Measurements from ENCODE around the gene TDG. TPM values are rescaled to one million over a fixed set of nuclear protein-coding genes. Genes with fewer than 3 reads are reported as not detected.
"Not testable (repeated sequence)": the region's sequence is repeated elsewhere in the genome, so short reads cannot be mapped to it uniquely, and the experiment has no call there.

TDG gene
- total RNA-seq, 1 donor from 2014 or later = 34.9 TPM

DNA sequence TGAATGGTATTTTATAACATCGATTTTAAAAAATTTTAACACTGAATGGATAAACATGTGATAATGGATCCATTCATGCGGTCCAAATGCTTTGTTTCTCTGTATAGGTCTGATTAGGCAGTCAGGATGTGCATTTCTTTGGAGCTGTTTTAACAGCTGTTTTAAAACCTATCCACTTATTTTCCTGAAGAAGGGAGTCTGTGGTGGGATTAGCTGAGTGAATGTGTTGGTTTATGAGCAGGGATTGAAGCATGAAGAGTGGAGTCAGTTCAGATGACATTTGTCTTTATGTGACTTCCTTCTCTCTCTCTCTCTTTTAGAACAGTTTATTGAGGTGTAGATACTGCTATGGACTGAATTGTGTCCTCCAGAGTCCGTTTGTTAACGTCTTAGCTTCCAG lies 46.7 kb downstream of the TDG start:
- no peak overlapping the region for H3K4me3 ChIP-seq (ENCODE audit: low read depth, low read length)
- H3K36me3 ChIP-seq (ENCODE audit: control insufficient read depth, insufficient read depth, low read length) = no peaks in the 10 kb centered on the region
- H3K27me3 ChIP-seq (ENCODE audit: control insufficient read depth, insufficient read depth, low read length) = no peaks in the 10 kb centered on the region
- DNase-seq (ENCODE audit: low read depth) = no peak
- TF ChIP-seq CTCF (IDR thresholded peaks at IDR 0.05; ENCODE audit: insufficient read depth, low read length, poor library complexity, severe bottlenecking) = no peak

- DNase-seq (ENCODE audit: low read depth); H3K27me3 ChIP-seq (ENCODE audit: control insufficient read depth, insufficient read depth, low read length); H3K36me3 ChIP-seq (ENCODE audit: control insufficient read depth, insufficient read depth, low read length); H3K4me3 ChIP-seq (ENCODE audit: low read depth, low read length): not testable (repeated sequence)
These were observed 56.2 kb downstream of the TDG start for GRCh38 chr12:104021862-104022261.

DNA sequence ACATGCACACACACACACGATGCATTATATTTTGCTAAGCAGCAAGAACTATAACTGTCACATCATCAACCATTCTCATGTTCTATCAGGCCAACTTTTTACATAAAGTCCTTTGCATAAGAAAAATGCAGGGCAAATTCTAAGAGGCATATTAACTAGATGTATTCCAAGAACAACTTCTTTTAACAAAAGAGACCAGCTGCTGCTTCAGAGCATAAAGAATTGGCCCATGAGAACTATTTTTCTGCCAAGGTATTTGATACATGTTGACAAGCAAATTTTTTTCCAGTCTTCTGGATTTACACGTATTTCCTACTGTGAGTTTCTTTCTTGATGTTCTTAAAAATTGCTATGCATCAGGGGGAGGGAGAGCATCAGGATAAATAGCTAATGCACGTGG lies 57.1 kb downstream of the TDG start:
- H3K4me3 ChIP-seq (ENCODE audit: low read depth, low read length) = no peak overlapping the region
- no peak for TF ChIP-seq CTCF (IDR thresholded peaks at IDR 0.05; ENCODE audit: insufficient read depth, low read length, poor library complexity, severe bottlenecking)
- no peaks in the 10 kb centered on the region for H3K27me3 ChIP-seq (ENCODE audit: control insufficient read depth, insufficient read depth, low read length)
- DNase-seq (ENCODE audit: low read depth) = no peak
- no peaks in the 10 kb centered on the region for H3K36me3 ChIP-seq (ENCODE audit: control insufficient read depth, insufficient read depth, low read length)

DNA sequence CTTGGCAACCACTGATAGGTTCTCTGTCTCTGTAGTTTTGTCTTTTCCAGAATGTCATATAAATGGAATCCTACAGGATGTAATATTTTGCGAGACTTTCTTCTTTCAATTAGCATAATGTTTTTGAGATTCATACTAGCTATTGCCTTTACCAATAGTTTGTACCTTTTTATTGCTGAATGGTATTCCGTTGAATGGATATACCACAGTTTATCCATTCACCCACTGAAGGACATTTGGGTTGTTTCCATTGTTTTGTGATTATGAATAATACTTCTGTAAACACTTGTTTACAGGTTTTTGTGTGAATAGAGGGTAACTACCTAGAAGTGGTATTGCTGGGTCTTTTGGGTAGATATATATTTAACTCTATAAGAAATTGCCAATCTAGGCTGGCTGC lies 58.0 kb downstream of the TDG start:
- no peaks in the 10 kb centered on the region for H3K27me3 ChIP-seq (ENCODE audit: control insufficient read depth, insufficient read depth, low read length)
- no peak overlapping the region for H3K4me3 ChIP-seq (ENCODE audit: low read depth, low read length)
- no peaks in the 10 kb centered on the region for H3K36me3 ChIP-seq (ENCODE audit: control insufficient read depth, insufficient read depth, low read length)
- no peak for DNase-seq (ENCODE audit: low read depth)
- TF ChIP-seq CTCF (IDR thresholded peaks at IDR 0.05; ENCODE audit: insufficient read depth, low read length, poor library complexity, severe bottlenecking) = no peak

GRCh38 chr12:104024348-104024747 lies 58.7 kb downstream of the TDG start:
- H3K27me3 ChIP-seq (ENCODE audit: control insufficient read depth, insufficient read depth, low read length) = no peaks in the 10 kb centered on the region
- DNase-seq (ENCODE audit: low read depth) = no peak
- H3K4me3 ChIP-seq (ENCODE audit: low read depth, low read length) = no peak overlapping the region
- H3K36me3 ChIP-seq (ENCODE audit: control insufficient read depth, insufficient read depth, low read length) = no peaks in the 10 kb centered on the region
- TF ChIP-seq CTCF (IDR thresholded peaks at IDR 0.05; ENCODE audit: insufficient read depth, low read length, poor library complexity, severe bottlenecking) = no peak

DNA sequence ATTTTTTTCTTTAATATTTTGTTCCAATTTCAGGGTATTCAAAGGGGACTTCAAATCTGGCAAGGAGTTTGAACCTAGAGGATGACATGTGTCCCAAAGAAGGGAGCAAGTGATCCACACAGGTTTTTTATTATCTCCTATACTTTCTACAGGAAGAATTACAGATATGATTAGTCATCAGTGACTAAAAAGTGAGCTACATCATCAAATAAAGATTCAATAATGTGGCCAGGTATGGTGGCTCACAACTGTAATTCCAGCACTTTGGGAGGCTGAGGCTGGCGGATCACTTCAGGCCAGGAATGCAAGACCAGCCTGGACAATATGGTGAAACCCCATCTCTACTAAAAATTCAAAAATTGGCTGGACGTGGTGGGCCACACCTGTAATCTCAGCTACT lies 60.1 kb downstream of the TDG start:
- Histone ChIP-seq H3K27me3 (ENCODE audit: control insufficient read depth, insufficient read depth, low read length) (no peaks in the 10 kb centered on the region), H3K36me3 (ENCODE audit: control insufficient read depth, insufficient read depth, low read length) (no peaks in the 10 kb centered on the region), H3K4me3 (ENCODE audit: low read depth, low read length) (no peak overlapping the region)
- no peak for DNase-seq (ENCODE audit: low read depth)
- no peak for TF ChIP-seq CTCF (IDR thresholded peaks at IDR 0.05; ENCODE audit: insufficient read depth, low read length, poor library complexity, severe bottlenecking)

All from kidney epithelial cell (primary cell).